Measurements from ENCODE around the gene PDE4B.

The PDE4B gene

DNA sequence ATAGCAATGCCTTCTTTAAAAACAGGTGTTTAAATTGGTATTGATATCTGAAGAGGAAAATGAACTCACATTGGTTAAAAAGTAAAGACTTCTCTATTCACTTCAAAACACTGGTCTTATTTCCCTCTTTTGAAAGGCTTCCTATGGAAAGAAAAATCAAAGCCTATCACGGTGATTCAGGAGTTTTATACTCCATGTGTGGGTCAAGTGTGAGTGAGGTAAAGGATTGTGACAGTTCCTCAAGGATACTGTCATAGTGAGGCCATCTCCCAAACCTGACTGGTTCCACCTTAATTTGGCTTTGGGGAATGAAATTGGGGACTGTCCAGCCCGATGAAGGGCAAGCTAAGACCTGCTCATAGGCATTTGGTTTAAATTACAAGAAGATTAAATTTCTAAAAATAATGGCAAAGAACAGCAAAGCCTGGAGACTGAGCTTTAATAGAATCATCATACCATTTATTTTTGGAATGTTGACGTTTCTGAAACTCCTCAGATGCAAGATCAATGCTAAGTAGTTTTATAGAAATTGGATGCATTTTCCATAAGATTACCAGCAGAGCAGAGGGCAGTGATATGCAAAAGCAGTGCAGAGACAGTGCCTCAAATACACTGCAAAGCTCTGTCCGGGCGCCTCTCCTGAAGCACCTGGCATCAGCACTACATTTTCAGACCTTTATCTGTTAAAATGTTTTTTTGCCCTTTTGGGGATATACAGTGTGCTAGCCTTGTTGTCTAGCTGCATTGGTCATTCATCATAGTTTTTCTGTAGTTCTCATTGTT lies 439.2 kb downstream of the PDE4B start:
- TF ChIP-seq, protein P1, sequence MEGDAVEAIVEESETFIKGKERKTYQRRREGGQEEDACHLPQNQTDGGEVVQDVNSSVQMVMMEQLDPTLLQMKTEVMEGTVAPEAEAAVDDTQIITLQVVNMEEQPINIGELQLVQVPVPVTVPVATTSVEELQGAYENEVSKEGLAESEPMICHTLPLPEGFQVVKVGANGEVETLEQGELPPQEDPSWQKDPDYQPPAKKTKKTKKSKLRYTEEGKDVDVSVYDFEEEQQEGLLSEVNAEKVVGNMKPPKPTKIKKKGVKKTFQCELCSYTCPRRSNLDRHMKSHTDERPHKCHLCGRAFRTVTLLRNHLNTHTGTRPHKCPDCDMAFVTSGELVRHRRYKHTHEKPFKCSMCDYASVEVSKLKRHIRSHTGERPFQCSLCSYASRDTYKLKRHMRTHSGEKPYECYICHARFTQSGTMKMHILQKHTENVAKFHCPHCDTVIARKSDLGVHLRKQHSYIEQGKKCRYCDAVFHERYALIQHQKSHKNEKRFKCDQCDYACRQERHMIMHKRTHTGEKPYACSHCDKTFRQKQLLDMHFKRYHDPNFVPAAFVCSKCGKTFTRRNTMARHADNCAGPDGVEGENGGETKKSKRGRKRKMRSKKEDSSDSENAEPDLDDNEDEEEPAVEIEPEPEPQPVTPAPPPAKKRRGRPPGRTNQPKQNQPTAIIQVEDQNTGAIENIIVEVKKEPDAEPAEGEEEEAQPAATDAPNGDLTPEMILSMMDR (IDR thresholded peaks at IDR 0.05; ENCODE audit: low read depth, low read length): no peak
- in situ Hi-C loops (cut with HindIII; ENCODE audit: low sequenced_read_pairs): no loop called here
- no peak for DNase-seq (ENCODE audit: low read depth, low spot score)
- no peak overlapping the region for H3K4me3 ChIP-seq (ENCODE audit: low read depth, low read length)

DNA sequence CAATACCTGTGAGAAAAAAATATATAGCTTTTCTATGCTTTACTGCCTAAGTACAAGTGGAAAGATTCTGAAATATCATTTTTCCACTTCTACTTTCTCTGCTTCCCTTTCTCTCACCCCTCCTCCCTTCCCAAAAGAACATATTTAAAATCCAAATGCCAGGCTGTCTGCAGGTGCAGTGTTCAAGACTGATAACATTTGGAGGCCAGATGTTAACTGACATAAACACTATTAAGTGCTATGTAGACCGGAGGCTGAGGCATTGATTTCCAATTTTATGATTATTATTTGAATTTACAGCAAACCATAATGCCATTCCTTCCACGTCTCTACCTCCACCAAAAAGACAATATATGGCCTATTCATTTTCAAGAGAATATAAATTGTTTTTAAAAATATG lies 444.3 kb downstream of the PDE4B start:
- no peak for DNase-seq (ENCODE audit: low read depth, low spot score)
- in situ Hi-C loops (cut with HindIII; ENCODE audit: low sequenced_read_pairs): no loop called here
- no peak overlapping the region for H3K4me3 ChIP-seq (ENCODE audit: low read depth, low read length)
- TF ChIP-seq, protein P1 (IDR thresholded peaks at IDR 0.05; ENCODE audit: low read depth, low read length): no peak

DNA sequence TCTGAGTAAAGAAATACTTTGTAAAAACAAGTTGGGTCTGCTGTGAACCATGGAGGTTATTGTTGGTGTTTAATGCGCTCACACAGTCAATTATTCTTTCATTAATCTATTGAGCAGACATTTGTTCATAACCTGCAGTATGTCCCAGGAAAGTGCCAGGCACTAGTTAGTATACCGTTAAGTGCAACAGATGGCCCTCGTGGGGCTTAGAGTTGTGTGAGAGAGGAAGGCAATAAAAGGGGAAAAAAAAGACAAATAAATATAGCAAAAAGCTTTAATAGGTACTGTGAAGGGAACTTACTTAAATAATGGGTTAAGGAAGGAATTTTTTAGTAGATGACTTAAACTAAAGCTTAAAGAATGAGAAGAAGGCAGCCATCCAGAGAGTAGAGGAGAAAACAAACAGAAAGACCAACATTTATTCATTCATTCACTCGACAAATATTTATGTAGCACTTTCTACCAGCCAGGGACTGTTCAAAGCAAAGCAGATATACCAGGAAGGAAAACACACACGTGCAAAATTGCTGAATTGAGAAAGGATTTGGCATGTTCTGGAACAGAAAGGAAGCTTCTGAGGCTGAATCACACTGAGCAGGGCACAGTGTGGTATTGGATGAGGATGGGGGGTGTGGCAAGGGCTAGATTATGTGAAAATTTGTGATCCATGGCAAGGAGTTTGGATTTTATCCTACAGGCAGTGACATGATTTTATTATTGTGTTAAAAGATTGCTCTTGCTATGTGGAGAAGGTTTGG lies 445.2 kb downstream of the PDE4B start:
- in situ Hi-C loops (cut with HindIII; ENCODE audit: low sequenced_read_pairs): no loop called here
- no peak overlapping the region for H3K4me3 ChIP-seq (ENCODE audit: low read depth, low read length)
- TF ChIP-seq, protein P1 (IDR thresholded peaks at IDR 0.05; ENCODE audit: low read depth, low read length): no peak
- DNase-seq (ENCODE audit: low read depth, low spot score): no peak

DNA sequence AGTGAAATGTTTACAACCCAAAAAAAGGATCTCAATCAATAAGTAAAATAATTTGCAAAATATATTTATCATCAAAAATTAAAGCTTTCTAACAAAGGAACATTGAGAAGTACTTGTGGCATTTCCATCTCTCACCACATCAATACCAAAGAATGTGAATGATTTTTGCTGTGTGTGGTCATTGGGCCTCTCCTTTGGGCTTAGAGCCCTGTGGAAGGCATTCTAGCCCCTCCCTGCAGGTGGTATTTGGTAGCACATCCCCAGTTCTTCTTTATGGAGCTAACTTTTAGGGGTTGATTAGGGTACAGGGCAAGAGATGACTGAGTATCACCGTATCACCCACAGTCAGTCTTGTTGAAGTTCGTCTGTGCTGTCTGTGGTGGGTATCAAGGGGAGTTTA lies 447.1 kb downstream of the PDE4B start:
- in situ Hi-C loops (cut with HindIII; ENCODE audit: low sequenced_read_pairs): no loop called here
- DNase-seq (ENCODE audit: low read depth, low spot score): no peak
- TF ChIP-seq, protein P1 (IDR thresholded peaks at IDR 0.05; ENCODE audit: low read depth, low read length): no peak
- H3K4me3 ChIP-seq (ENCODE audit: low read depth, low read length): no peak overlapping the region

DNA sequence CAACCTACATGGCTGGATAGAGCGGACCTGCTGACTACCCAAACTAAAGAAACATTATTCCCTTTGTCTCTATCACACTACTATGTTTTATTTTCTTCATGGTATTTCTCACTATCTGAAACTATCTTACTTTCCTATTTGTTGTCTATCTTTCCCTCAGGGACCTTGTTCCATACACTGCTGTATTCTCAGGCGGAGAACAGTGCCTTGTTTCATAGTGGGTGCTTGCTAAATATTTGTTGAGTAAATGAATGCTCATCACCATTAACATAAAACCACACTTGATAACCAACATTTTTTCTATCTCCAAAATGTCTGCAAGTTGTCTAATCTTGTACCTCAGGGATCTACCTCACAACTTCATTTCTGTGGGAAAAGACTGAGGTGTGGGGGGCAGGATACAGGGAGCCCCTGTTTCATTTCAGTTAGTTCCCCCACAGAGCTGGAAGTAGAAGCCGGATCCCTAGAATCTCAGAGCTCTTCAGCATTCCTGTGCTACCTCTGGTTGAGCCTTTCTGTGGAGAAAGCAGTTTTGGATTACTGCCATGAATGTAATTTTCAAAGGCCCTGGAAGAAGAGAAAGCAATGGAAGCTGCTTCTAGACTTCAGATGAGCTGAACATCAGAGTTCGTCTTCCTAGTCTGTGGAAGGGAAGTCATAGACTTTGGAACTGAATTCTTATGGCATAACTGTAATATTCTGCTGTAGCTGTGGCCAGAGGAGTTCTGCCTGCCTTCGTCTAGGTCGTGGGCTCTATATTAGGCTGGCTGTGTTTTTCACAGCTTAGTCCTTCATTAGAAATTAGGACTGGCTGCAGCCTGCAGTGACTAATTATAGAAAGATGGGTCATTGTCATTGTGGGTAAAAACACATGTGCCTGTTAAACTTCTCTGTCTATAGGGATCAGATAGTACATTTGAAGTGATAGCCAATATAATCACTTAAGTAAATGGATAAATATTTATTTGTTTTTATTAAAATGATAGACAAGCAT lies 448.1 kb downstream of the PDE4B start:
- in situ Hi-C loops (cut with HindIII; ENCODE audit: low sequenced_read_pairs): no loop called here
- DNase-seq (ENCODE audit: low read depth, low spot score): no peak
- no peak overlapping the region for H3K4me3 ChIP-seq (ENCODE audit: low read depth, low read length)
- TF ChIP-seq, protein P1 (IDR thresholded peaks at IDR 0.05; ENCODE audit: low read depth, low read length): no peak

Measured in astrocyte of the spinal cord (primary cell).